AG04449 (cell line): ENCODE data around the gene CTSC.

Experiments
- CTCF ChIA-PET: fragments of 350-600 bp; formaldehyde crosslinking; extraction: SDS; loops from one replicate; lab custom pipeline; 2021; ENCODE audit warnings: antibody characterized with exemption; lab: Yijun Ruan, JAX
- POLR2A ChIA-PET: fragments of 400-600, 350-600 bp; formaldehyde crosslinking; extraction: SDS; loops from one replicate; lab custom pipeline; 2020; ENCODE audit warnings: antibody characterized with exemption, inconsistent platforms; lab: Yijun Ruan, JAX
- DNase-seq: peaks from one replicate; pipeline ENCODE4 v3.0.0-alpha.2; 2010; ENCODE audit warnings: low read depth, low spot score
- H3K4me3 ChIP-seq: 2 replicates; pipeline ENCODE4 v1.5.1; 2011; ENCODE audit warnings: low read depth, mild to moderate bottlenecking, control low read depth, low read length
- CTCF ChIP-seq: IDR thresholded peaks from one replicate; pipeline ENCODE4 v1.5.1; 2011; ENCODE audit warnings: mild to moderate bottlenecking, moderate library complexity, low read length, control low read depth, inconsistent platforms; ENCODE audit not compliant: insufficient read depth; ENCODE audit errors: missing control alignments

Gene CTSC

DNA sequence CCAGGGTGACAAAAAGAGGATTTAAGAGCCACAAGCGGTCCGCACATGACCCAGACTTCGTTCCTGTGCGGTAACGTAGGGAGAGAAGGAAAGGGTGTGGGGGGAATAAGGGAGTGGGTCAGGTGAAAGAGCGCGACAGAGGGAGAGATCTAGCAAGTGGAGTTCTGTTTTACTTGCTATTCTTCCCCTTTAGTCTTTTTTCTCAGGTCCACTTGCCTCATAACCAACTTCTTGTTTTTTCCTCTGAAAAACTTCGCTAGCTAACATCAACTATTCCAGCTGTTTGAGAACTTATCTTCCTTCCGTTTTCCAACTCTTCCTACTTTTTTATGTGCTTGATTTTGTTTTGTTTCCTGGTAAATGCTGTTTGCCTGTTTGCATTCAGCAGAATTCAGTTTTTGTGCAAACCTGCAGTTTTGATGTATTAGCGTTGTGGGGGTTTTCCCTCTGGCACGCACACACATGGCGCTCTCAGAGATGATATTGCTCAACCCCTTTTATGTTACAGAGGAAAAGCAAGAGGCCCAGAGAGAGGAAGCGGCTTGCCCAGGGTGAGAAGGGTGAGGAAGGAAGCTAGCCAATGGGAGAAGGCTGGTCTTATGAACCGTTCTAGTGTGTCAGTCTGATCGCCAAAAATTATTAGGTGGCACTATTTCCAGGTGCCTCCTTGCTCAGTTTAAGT is 592 bp upstream of the CTSC start:
- TF ChIP-seq CTCF, result no peak
- ChIA-PET CTCF (interaction anchor here (0.9 to 2.0 kb wide), 2 partner anchors 190 to 205 kb away, joined by 3 to 5 read pairs; no protein-coding TSS in a partner anchor), POLR2A (no interaction called here)
- no peak for DNase-seq
- H3K4me3 ChIP-seq, result peak overlapping the region; percentile 84

DNA sequence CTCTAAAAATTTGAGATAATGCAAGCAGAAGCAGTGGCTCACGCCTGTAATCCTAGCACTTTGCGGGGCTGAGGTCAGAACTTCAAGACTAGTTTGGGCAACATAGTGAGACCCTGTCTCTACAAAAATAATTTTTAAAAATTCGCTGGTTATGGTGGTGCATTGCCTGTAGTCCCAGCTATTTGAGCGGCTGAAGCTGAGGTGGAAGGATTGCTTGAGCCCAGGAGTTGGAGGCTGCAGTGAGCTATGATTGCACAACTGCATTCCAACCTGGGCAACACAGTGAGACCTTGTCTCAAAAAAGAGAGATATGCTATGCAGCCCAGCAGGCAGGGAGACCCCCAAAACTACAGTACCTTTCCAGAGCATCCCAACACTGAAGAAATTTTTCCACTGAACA is 2.3 kb downstream of the CTSC start:
- no peak for DNase-seq
- ChIA-PET POLR2A (no interaction called here), CTCF (interaction anchor here (1.8 kb wide), 1 partner anchor 103 kb away, joined by 5 read pairs; no protein-coding TSS in a partner anchor)
- no peak for TF ChIP-seq CTCF
- H3K4me3 ChIP-seq, result no peak overlapping the region

DNA sequence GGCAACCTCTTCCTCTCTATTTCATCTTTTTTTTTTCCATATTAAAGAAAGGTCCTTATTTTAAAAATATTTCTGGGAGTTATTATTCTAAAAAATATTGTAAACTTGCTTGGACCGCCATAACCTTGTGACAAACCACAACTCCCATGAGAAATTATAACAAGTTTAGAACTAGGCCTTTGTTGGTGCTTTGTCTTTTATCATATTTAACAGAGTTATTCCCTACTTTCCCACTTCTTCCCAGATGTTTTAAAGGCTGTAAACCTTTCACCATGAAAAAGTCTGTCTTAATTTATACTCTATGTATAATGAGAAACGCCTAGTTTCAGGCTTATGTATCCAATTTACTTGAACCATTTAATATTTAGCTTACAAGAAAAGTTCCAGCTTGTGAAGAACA is 3.7 kb downstream of the CTSC start:
- POLR2A ChIA-PET, result no interaction called here
- no peak for DNase-seq
- CTCF ChIA-PET, result no interaction called here
- no peak overlapping the region for H3K4me3 ChIP-seq
- TF ChIP-seq CTCF, result no peak

GRCh38 chr11:88332851-88333250 is 4.7 kb downstream of the CTSC start:
- H3K4me3 ChIP-seq, result no peak overlapping the region
- POLR2A ChIA-PET, result no interaction called here

DNA sequence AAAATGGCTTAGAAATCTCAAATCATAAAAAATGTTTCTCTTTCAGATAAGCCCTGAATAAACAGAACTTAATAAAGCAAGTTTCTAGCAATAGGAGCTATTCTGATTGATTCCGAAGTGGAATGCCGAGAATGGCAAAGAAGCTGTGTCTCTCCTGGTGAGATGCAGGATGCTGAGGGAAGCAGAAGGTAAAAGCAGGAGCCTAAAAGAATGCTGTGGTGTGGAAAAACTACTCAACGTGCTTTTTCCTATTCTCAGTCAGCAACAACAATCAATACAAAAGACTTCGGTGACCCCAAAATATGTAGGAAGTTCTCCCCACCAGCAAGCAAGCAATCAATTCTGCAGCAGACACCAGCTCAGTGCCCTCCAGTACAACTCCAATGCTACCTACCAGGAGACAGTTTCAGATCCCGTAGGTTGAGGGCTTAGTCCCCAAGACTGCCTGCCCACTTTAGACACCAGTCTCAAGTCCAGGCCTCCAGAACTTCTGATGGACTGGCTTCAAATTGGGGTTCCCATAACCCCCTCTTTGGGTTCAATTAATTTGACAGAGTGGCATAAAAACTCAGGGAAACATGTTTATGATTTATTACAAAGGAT is 6.6 kb downstream of the CTSC start:
- ChIA-PET CTCF (interaction anchor here (0.7 kb wide), 1 partner anchor 213 kb away, joined by 3 read pairs; no protein-coding TSS in a partner anchor), POLR2A (no interaction called here)
- no peak for TF ChIP-seq CTCF
- H3K4me3 ChIP-seq, result no peak overlapping the region
- no peak for DNase-seq

More at GRCh38 chr11:88332851-88333250, 4.7 kb downstream of the CTSC start:
- DNase-seq, result no peak
- TF ChIP-seq CTCF, result no peak
- CTCF ChIA-PET, result no interaction called here

DNA sequence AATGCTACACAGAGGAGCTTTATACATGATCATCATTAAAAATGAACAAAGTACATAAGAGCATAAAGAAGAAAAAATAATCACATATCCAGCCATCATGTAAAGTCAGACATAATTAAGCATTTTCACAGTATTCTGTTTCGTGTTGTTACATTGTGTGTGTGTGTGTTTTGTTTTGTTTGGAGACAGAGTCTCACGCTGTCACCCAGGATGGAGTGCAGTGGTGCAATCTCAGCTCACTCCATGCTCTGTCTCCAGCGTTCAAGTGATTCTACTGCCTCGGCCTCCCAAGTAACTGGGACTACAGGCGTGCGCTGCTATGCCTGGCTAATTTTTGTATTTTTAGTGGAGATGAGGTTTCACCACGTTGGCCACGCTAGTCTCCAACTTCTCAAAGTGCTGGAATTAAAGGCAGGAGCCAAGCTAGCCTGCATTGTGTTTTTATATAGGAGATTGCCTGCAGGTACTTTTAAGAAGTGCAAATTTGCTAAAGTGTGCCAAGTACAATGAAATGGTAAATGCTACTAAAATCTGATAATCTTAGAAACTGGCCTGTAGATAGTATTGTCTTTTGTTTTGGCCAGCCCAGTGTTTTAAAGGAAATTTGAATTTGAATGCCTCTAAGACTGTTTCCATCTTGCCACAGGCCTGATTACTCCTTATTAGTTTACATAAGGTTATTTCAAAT is 7.8 kb downstream of the CTSC start:
- no peak for DNase-seq
- no peak overlapping the region for H3K4me3 ChIP-seq
- TF ChIP-seq CTCF, result no peak
- POLR2A ChIA-PET, result no interaction called here
- CTCF ChIA-PET, result no interaction called here
